IMR-90 (cell line): ENCODE data around the gene GNB4. TPM values are rescaled to one million over a fixed set of nuclear protein-coding genes. Genes with fewer than 3 reads are reported as not detected.

Experiments
- ATAC-seq: fragments of 200-7000 bp; cut with Tn5 transposase; 2 replicates; pipeline ENCODE4 v1.9.1; 2020; ENCODE audit warnings: low read depth, mild to moderate bottlenecking, moderate library complexity
- BruUV-seq: library from RNA; stranded (reverse); fragments of 400-500 nt; replicated peaks from 2 replicates; lab custom pipeline; 2021; lab: Mats Ljungman, UMichigan
- CTCF ChIA-PET: fragments of 300-600 bp; formaldehyde crosslinking; extraction: SDS; loops from one replicate; lab custom pipeline; 2021; ENCODE audit warnings: antibody characterized with exemption; lab: Yijun Ruan, JAX
- POLR2A ChIA-PET: fragments of 300-600 bp; sonication (Branson Sonifier 250); formaldehyde crosslinking; loops from one replicate; lab custom pipeline; 2022; ENCODE audit warnings: antibody characterized with exemption; ENCODE audit not compliant: unreplicated experiment; lab: Charles Lee
- DNase-seq: peaks from one replicate; pipeline ENCODE4 v3.0.0; 2013
- H2AFZ ChIP-seq: replicated peaks from 2 replicates; pipeline ENCODE3; 2013; ENCODE audit warnings: low read length, mild to moderate bottlenecking; ENCODE audit not compliant: poor library complexity
- H2AK5ac ChIP-seq: 2 replicates; pipeline ENCODE4 v1.6.1; 2013; ENCODE audit warnings: low read depth, low read length, inconsistent platforms
- H2AK9ac ChIP-seq: replicated peaks from 2 replicates; pipeline ENCODE3; 2013; ENCODE audit warnings: mild to moderate bottlenecking, low read depth, low read length, moderate library complexity; ENCODE audit not compliant: poor library complexity
- H2BK120ac ChIP-seq: 2 replicates; pipeline ENCODE4 v1.6.1; 2013; ENCODE audit warnings: low read depth, low read length, inconsistent platforms
- H2BK15ac ChIP-seq: 3 replicates; pipeline ENCODE4 v1.6.1; 2013; ENCODE audit warnings: low read depth, low read length, inconsistent platforms
- H2BK20ac ChIP-seq: 2 replicates; pipeline ENCODE4 v1.6.1; 2013; ENCODE audit warnings: low read depth, mild to moderate bottlenecking, inconsistent platforms, low read length, moderate library complexity
- H2BK5ac ChIP-seq: 2 replicates; pipeline ENCODE4 v1.6.1; 2013; ENCODE audit warnings: mild to moderate bottlenecking, low read depth, low read length, inconsistent platforms; ENCODE audit not compliant: poor library complexity, severe bottlenecking
- H3K14ac ChIP-seq: replicated peaks from 2 replicates; pipeline ENCODE4 v1.6.1; 2013; ENCODE audit warnings: low read depth, low read length, inconsistent platforms
- H3K18ac ChIP-seq: 2 replicates; pipeline ENCODE4 v1.6.1; 2013; ENCODE audit warnings: low read depth, low read length, control low read depth
- H3K23ac ChIP-seq: 2 replicates; pipeline ENCODE4 v1.6.1; 2013; ENCODE audit warnings: low read depth, low read length, inconsistent platforms
- H3K27ac ChIP-seq: 2 replicates; pipeline ENCODE4 v1.5.1; 2013; ENCODE audit warnings: mild to moderate bottlenecking, control low read depth, low read length; ENCODE audit not compliant: insufficient read depth
- H3K27me3 ChIP-seq: 2 replicates; pipeline ENCODE4 v1.6.1; 2013; ENCODE audit warnings: low read length; ENCODE audit not compliant: control insufficient read depth, insufficient read depth
- H3K36me3 ChIP-seq: 2 replicates; pipeline ENCODE4 v1.6.1; 2013; ENCODE audit warnings: low read length, mixed read lengths; ENCODE audit not compliant: control insufficient read depth, insufficient read depth
- H3K4ac ChIP-seq: 2 replicates; pipeline ENCODE4 v1.6.1; 2013; ENCODE audit warnings: low read depth, low read length, inconsistent platforms
- H3K4me1 ChIP-seq: 2 replicates; pipeline ENCODE4 v1.6.1; 2013; ENCODE audit warnings: low read length, mixed read lengths; ENCODE audit not compliant: control insufficient read depth, insufficient read depth
- H3K4me2 ChIP-seq: 2 replicates; pipeline ENCODE4 v1.6.1; 2013; ENCODE audit warnings: low read depth, mild to moderate bottlenecking, control low read depth, low read length, moderate library complexity
- H3K4me3 ChIP-seq: 2 replicates; pipeline ENCODE4 v1.5.1; 2013; ENCODE audit warnings: low read depth, mild to moderate bottlenecking, control low read depth, low read length, moderate library complexity; ENCODE audit not compliant: insufficient read depth
- H3K56ac ChIP-seq: 2 replicates; pipeline ENCODE4 v1.6.1; 2013; ENCODE audit warnings: low read length, inconsistent platforms; ENCODE audit not compliant: insufficient read depth; ENCODE audit errors: extremely low read depth
- H3K79me1 ChIP-seq, 2 experiments: 2 replicates each; pipeline ENCODE4 v1.6.1; 2013; ENCODE audit warnings: low read length in 2 of 2, inconsistent platforms in 1 of 2, low read depth in 1 of 2
- H3K9ac ChIP-seq: 2 replicates; pipeline ENCODE4 v1.6.1; 2013; ENCODE audit warnings: low read depth, low read length, control low read depth
- H3K9me1 ChIP-seq: 2 replicates; pipeline ENCODE4 v1.6.1; 2013; ENCODE audit warnings: low read length, inconsistent platforms; ENCODE audit not compliant: insufficient read depth
- H3K9me3 ChIP-seq: 2 replicates; pipeline ENCODE4 v1.6.1; 2013; ENCODE audit warnings: low read length; ENCODE audit not compliant: control insufficient read depth, insufficient read depth
- H4K20me1 ChIP-seq: 2 replicates; pipeline ENCODE4 v1.6.1; 2013; ENCODE audit warnings: low read length, inconsistent platforms; ENCODE audit not compliant: insufficient read depth
- H4K5ac ChIP-seq: 2 replicates; pipeline ENCODE4 v1.6.1; 2013; ENCODE audit warnings: mild to moderate bottlenecking, low read depth, low read length, control low read depth
- H4K8ac ChIP-seq, 2 experiments: 2 replicates each; pipeline ENCODE4 v1.6.1; 2013; ENCODE audit warnings: low read depth in 2 of 2, low read length in 2 of 2, control low read depth in 1 of 2, inconsistent platforms in 1 of 2
- H4K91ac ChIP-seq: 2 replicates; pipeline ENCODE4 v1.6.1; 2013; ENCODE audit warnings: low read depth, low read length, inconsistent platforms; ENCODE audit not compliant: insufficient read depth
- CEBPB ChIP-seq: IDR thresholded peaks from 2 replicates; pipeline ENCODE4 v1.6.1; 2012; ENCODE audit warnings: low read depth, low read length, improper control_type of control experiment
- CTCF ChIP-seq: conservative IDR thresholded peaks from 2 replicates; pipeline ENCODE4 v1.5.1; 2012; ENCODE audit warnings: mild to moderate bottlenecking, low read depth, low read length, improper control_type of control experiment
- MAFK ChIP-seq: IDR thresholded peaks from 2 replicates; pipeline ENCODE4 v1.6.1; 2012; ENCODE audit warnings: low read depth, low read length, improper control_type of control experiment
- NFE2L2 ChIP-seq: fragments of 150-350 bp; IDR thresholded peaks from 2 replicates; pipeline ENCODE4 v1.6.1; 2016; ENCODE audit warnings: low read depth, mild to moderate bottlenecking, low read length
- POLR2A ChIP-seq: IDR thresholded peaks from 2 replicates; pipeline ENCODE4 v1.6.1; 2012; ENCODE audit warnings: mild to moderate bottlenecking, low read depth, low read length
- RAD21 ChIP-seq: IDR thresholded peaks from 2 replicates; pipeline ENCODE4 v1.6.1; 2012; ENCODE audit warnings: low read length, improper control_type of control experiment
- WGBS, 2 experiments: methylation state at CpG; one replicate each; pipeline versions ENCODE4 v1.1.5 to v1.1.7; 2013; ENCODE audit warnings: missing lambda C conversion rate in 2 of 2; ENCODE audit not compliant: insufficient read length in 1 of 2; ENCODE audit errors: extremely low coverage in 2 of 2; 5-methylcytosine and 5-hydroxymethylcytosine counted together
- dilution Hi-C: fragments of 300-500 bp; cut with HindIII; formaldehyde crosslinking; loops from one replicate; pipeline ENCODE4 v1.14.3; 2018; ENCODE audit warnings: low sequenced_read_pairs; ENCODE audit not compliant: unreplicated experiment
- in situ Hi-C: fragments of 300-500 bp; cut with MboI; formaldehyde crosslinking; loops from 3 replicates; pipeline ENCODE4 v1.14.3; 2019; ENCODE audit warnings: low sequenced_read_pairs, inconsistent platforms, mixed read lengths
- intact Hi-C: fragments of 100-400 bp; cut with micrococcal nuclease; formaldehyde crosslinking; loops from 2 replicates; pipeline ENCODE4 v1.10.0; 2022
- polyA plus RNA-seq, 3 experiments: library from polyadenylated mRNA; depleted of rRNA; stranded (reverse); fragments of >200 nt; gene quantifications; 2 replicates each; pipeline ENCODE4 v1.2.3, GENCODE V29; 2012; ENCODE audit warnings: low replicate concordance in 1 of 3
- total RNA-seq: library from RNA; depleted of rRNA; stranded (reverse); fragments of >200 nt; gene quantifications from 2 replicates; pipeline ENCODE4 v1.2.3, GENCODE V29; 2012

Gene GNB4
- total and polyA plus RNA-seq, 2 of the 4 experiments (the other 2 are of a cell fraction): 22.1 to 112 TPM

GRCh38 chr3:179348325-179349013 lies 102.8 kb downstream of the GNB4 start:
- ATAC-seq: no peak
- ChIA-PET POLR2A (no interaction called here), CTCF (no interaction called here)
- Histone ChIP-seq H3K4ac (no peak overlapping the region), H4K5ac (no peak overlapping the region), H3K18ac (no peak overlapping the region), H3K56ac (peak overlapping the region; percentile 64), H3K36me3 (peaks cover 7% of the 10 kb centered on the region), H3K14ac (peak overlapping the region; percentile 47), H2BK15ac (no peak overlapping the region), H3K9ac (peak overlapping the region; percentile 83; the same call in 1 of the 2 replicates), H2BK5ac (no peak overlapping the region), H2BK120ac (no peak overlapping the region), H2AK9ac (peak overlapping the region; percentile 70), H2AFZ (no peak overlapping the region), H3K4me2 (peak overlapping the region; percentile 63; the same call in 1 of the 2 replicates), H2BK20ac (no peak overlapping the region), H3K79me1 (peaks cover 15 to 33% of the 10 kb centered on the region in 2 experiments), H4K8ac (no peak overlapping the region), H3K27me3 (no peaks in the 10 kb centered on the region), H3K27ac (no peak overlapping the region), H3K9me3 (no peaks in the 10 kb centered on the region), H3K4me3 (peak overlapping the region; percentile 62), H3K4me1 (peaks cover 1% of the 10 kb centered on the region; the same call in 1 of the 2 replicates), H4K20me1 (no peaks in the 10 kb centered on the region), H3K9me1 (no peaks in the 10 kb centered on the region; the same call in 1 of the 2 replicates), H3K23ac (peak overlapping the region; percentile 91), H4K91ac (no peak overlapping the region), H2AK5ac (no peak overlapping the region)
- intact Hi-C loops (no loop called here), dilution Hi-C loops (no loop called here), in situ Hi-C loops (no loop called here)
- TSS peak; percentile 59 for BruUV-seq
- WGBS, 2 experiments: no CpG with 5 or more reads among the region's 5 CpGs
- no peak for TF ChIP-seq CEBPB
- TF ChIP-seq CTCF: no peak
- TF ChIP-seq MAFK: no peak
- TF ChIP-seq NFE2L2: no peak
- no peak for TF ChIP-seq POLR2A
- no peak for TF ChIP-seq RAD21
- DNase-seq: no peak
